Neural crest cell (in vitro differentiated cells): ENCODE measurements around the gene CCDC171. TPM values are rescaled to one million over a fixed set of nuclear protein-coding genes. Genes with fewer than 3 reads are reported as not detected.

Source experiments
- DNase-seq: peaks from one replicate; pipeline ENCODE4 v3.0.0; 2021; ENCODE audit warnings: low read depth, mixed read lengths, low spot score
- H3K27ac Mint-ChIP-seq: one replicate; pipeline ENCODE4 v1.8.0; 2021; ENCODE audit warnings: mild to moderate bottlenecking, mixed read lengths; ENCODE audit not compliant: unreplicated experiment
- H3K27me3 Mint-ChIP-seq: 2 replicates; pipeline ENCODE4 v1.8.0; 2021; ENCODE audit warnings: low read depth, mild to moderate bottlenecking, mixed read lengths
- H3K36me3 Mint-ChIP-seq: 2 replicates; pipeline ENCODE4 v1.8.0; 2021; ENCODE audit warnings: low read depth, mild to moderate bottlenecking, mixed read lengths
- H3K4me1 Mint-ChIP-seq: 2 replicates; pipeline ENCODE4 v1.8.0; 2021; ENCODE audit warnings: mixed read lengths
- H3K4me3 Mint-ChIP-seq: one replicate; pipeline ENCODE4 v1.8.0; 2021; ENCODE audit warnings: mild to moderate bottlenecking, mixed read lengths
- H3K9me3 Mint-ChIP-seq: 2 replicates; pipeline ENCODE4 v1.8.0; 2021; ENCODE audit warnings: mixed read lengths
- total RNA-seq: library from RNA; stranded (reverse); gene quantifications from 2 replicates; pipeline ENCODE4 v1.2.1, GENCODE V29; 2021
- TF ChIP-seq, protein P1 (sequence below): fragments of 200-600 bp; sonication (generic); conservative IDR thresholded peaks from 2 replicates; pipeline ENCODE4 v1.5.0; 2021; ENCODE audit warnings: antibody characterized with exemption, mild to moderate bottlenecking

Gene CCDC171
- total RNA-seq, 1 donor from 2014 or later: 6.1 TPM

DNA sequence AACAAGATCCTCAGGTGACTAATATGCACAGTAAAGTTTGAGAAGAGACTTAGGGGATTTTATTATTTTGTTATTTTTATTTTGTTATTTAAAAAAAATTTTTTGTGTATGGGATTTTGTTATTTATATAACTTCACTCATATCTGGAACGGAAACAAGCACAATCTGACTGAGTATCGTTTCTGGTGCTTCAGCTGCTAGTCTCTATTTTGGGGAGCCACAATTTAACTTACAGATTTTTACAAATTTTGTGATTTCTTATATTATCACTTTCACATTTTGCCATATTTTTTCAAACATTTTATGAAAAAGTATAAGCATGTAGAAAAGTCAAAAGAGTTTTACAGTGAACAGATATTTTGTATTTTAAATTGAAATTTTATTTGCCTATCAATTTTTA, 208.7 kb downstream of the CCDC171 start:
- peaks cover 10% of the 10 kb centered on the region for H3K9me3 Mint-ChIP-seq
- peaks cover 5% of the 10 kb centered on the region for H3K36me3 Mint-ChIP-seq
- no peaks in the 10 kb centered on the region for H3K27me3 Mint-ChIP-seq
- no peak overlapping the region for H3K4me3 Mint-ChIP-seq
- no peak overlapping the region for H3K27ac Mint-ChIP-seq
- TF ChIP-seq, protein P1, sequence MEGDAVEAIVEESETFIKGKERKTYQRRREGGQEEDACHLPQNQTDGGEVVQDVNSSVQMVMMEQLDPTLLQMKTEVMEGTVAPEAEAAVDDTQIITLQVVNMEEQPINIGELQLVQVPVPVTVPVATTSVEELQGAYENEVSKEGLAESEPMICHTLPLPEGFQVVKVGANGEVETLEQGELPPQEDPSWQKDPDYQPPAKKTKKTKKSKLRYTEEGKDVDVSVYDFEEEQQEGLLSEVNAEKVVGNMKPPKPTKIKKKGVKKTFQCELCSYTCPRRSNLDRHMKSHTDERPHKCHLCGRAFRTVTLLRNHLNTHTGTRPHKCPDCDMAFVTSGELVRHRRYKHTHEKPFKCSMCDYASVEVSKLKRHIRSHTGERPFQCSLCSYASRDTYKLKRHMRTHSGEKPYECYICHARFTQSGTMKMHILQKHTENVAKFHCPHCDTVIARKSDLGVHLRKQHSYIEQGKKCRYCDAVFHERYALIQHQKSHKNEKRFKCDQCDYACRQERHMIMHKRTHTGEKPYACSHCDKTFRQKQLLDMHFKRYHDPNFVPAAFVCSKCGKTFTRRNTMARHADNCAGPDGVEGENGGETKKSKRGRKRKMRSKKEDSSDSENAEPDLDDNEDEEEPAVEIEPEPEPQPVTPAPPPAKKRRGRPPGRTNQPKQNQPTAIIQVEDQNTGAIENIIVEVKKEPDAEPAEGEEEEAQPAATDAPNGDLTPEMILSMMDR: no peak
- H3K4me1 Mint-ChIP-seq: no peaks in the 10 kb centered on the region
- no peak for DNase-seq

GRCh38 chr9:15763371-15763770, 210.5 kb downstream of the CCDC171 start:
- no peak overlapping the region for H3K27ac Mint-ChIP-seq
- H3K27me3 Mint-ChIP-seq: no peaks in the 10 kb centered on the region
- H3K4me1 Mint-ChIP-seq: no peaks in the 10 kb centered on the region
- peaks cover 4% of the 10 kb centered on the region for H3K36me3 Mint-ChIP-seq
- H3K9me3 Mint-ChIP-seq: peaks cover 5% of the 10 kb centered on the region
- no peak overlapping the region for H3K4me3 Mint-ChIP-seq
- TF ChIP-seq, protein P1: no peak
- no peak for DNase-seq

DNA sequence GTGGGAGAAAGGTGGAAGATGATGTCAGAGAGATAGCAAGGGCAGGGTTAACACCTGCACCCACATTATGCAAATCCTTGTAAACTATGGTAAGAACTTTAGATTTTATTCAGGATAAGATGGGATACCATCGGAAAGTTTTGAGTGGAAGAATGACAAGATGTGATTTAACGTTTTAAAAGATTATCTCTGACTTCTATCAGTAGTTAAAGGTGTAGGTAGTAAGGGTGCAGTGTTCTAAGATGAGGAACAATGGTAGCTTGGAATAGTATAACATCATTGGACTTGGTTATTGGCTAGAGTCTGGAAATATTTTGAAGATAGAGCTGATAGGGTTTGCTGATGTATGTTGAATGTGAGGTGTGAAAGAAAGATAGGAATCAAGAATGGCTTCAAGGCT, 211.3 kb downstream of the CCDC171 start:
- H3K9me3 Mint-ChIP-seq: peaks cover 4% of the 10 kb centered on the region
- H3K36me3 Mint-ChIP-seq: peaks cover 2% of the 10 kb centered on the region
- H3K27ac Mint-ChIP-seq: no peak overlapping the region
- H3K4me1 Mint-ChIP-seq: no peaks in the 10 kb centered on the region
- no peak overlapping the region for H3K4me3 Mint-ChIP-seq
- no peaks in the 10 kb centered on the region for H3K27me3 Mint-ChIP-seq
- DNase-seq: no peak
- TF ChIP-seq, protein P1: no peak

- no peak for DNase-seq
- H3K27me3 Mint-ChIP-seq: no peaks in the 10 kb centered on the region
- H3K36me3 Mint-ChIP-seq: no peaks in the 10 kb centered on the region
- no peaks in the 10 kb centered on the region for H3K4me1 Mint-ChIP-seq
- no peak overlapping the region for H3K27ac Mint-ChIP-seq
- no peaks in the 10 kb centered on the region for H3K9me3 Mint-ChIP-seq
- TF ChIP-seq, protein P1: no peak
- no peak overlapping the region for H3K4me3 Mint-ChIP-seq
Observed at GRCh38 chr9:15769547-15769946, 216.7 kb downstream of the CCDC171 start.

GRCh38 chr9:15778861-15779260, 226.0 kb downstream of the CCDC171 start:
- Mint-ChIP-seq H3K4me3 (no peak overlapping the region), H3K27ac (no peak overlapping the region), H3K27me3 (no peaks in the 10 kb centered on the region), H3K36me3 (no peaks in the 10 kb centered on the region), H3K4me1 (no peaks in the 10 kb centered on the region), H3K9me3 (no peaks in the 10 kb centered on the region)
- DNase-seq: no peak
- TF ChIP-seq, protein P1: no peak

- TF ChIP-seq, protein P1: no peak
- no peak overlapping the region for H3K4me3 Mint-ChIP-seq
- H3K4me1 Mint-ChIP-seq: no peaks in the 10 kb centered on the region
- no peak overlapping the region for H3K27ac Mint-ChIP-seq
- H3K27me3 Mint-ChIP-seq: no peaks in the 10 kb centered on the region
- DNase-seq: no peak
- H3K9me3 Mint-ChIP-seq: peaks cover 4% of the 10 kb centered on the region
- H3K36me3 Mint-ChIP-seq: peaks cover 4% of the 10 kb centered on the region
Observed at GRCh38 chr9:15782106-15782505, 229.3 kb downstream of the CCDC171 start.
